GM19043 (cell line): ENCODE results near the gene TMEM59L.

Source experiments
- ATAC-seq: cut with Tn5 transposase; IDR thresholded peaks from one replicate; pipeline ENCODE4 v1.9.1; 2021; ENCODE audit warnings: low read depth; ENCODE audit not compliant: unreplicated experiment

Gene TMEM59L

GRCh38 chr19:18636183-18636968, 23.7 kb downstream of the TMEM59L start:
- ATAC-seq = peak; percentile 78

DNA sequence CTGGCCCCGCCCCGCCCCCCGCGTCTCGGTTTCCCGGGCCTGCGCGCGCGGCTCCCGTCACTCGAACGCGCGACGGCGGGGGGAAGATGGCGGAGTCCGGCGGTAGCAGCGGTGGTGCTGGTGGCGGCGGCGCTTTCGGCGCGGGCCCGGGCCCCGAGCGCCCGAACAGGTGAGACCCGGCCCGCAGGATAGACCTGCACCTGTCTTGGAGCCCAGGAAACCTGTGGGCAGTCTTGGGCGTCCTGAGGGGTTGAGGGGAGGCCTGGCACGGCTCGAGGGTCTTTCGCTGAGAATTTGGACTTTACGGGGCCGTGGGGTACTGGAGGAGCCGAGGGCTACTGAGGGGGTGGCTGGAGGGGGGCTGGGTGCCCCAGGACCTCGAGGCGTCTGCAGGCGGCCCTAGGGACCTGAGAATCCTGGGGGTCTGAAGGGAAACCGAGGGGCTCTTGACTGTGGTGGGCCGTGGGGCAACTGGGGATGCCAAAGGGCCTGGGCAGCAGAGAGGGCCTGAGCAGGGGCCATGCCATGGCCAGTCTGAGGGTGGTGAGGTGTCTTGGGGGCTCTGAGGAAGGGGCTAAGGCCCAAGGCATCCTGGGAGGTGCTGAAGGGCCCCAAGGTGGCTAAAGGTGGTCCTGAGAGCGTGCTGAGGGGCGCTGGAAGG, 24.4 kb downstream of the TMEM59L start, which contains the start of gene KLHL26:
TSS of gene KLHL26 (plus strand) at position 60 of the 661 bp plus-strand sequence. CDS start at position 87, 27 bp downstream.
- no peak for ATAC-seq

- ATAC-seq = no peak
Measured at GRCh38 chr19:18637673-18638630, 25.3 kb downstream of the TMEM59L start.

DNA sequence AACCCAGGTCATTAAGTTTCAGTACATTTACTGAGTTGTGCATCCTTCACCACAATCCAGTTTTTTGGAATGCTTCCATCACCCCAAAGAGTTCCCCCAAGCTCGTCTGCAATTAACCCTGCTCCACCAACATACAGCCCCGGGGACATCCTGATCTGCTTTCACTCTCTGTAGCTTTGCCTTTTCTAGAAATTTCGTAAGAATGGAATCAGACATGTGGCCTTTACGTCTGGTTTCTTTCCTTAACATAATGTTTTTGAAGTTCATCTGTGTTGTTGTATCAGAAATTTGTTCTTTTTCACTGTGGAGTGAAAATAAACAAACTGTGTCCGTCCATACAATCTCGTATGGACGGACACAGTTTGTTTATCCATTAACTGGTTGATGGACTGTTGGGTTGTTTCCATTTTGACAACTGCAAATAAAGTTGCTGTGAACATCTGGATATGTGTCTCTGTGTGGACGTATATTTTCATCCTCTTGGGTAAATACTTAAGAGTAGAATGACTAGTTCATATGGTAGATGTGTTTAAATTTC, 27.1 kb downstream of the TMEM59L start:
- no peak for ATAC-seq

GRCh38 chr19:18644196-18645034, 31.7 kb downstream of the TMEM59L start:
- ATAC-seq = no peak

DNA sequence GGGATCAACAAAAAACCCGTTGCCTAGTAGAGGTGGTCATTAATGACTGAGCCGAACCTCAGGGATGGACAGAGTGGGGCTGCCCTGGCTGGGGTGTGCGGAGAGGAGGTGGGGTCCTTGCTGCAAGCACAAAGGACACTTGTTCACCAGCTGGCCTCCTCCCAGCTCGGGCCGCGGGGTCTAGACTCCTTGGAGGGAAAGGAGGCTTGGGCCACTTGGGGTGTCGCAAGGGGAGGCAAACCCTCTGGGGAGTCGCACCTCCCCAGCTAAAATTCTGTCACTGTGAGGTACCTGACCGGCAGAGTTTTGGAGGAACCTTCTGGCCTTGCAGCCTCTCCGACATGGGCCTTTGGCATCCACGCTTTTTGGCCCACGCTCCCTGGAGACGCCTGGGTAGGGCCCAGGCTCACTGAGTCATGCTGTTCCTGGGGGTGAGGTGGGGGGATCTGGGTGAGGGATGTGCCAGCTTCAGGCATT, 32.4 kb downstream of the TMEM59L start:
- ATAC-seq = no peak

DNA sequence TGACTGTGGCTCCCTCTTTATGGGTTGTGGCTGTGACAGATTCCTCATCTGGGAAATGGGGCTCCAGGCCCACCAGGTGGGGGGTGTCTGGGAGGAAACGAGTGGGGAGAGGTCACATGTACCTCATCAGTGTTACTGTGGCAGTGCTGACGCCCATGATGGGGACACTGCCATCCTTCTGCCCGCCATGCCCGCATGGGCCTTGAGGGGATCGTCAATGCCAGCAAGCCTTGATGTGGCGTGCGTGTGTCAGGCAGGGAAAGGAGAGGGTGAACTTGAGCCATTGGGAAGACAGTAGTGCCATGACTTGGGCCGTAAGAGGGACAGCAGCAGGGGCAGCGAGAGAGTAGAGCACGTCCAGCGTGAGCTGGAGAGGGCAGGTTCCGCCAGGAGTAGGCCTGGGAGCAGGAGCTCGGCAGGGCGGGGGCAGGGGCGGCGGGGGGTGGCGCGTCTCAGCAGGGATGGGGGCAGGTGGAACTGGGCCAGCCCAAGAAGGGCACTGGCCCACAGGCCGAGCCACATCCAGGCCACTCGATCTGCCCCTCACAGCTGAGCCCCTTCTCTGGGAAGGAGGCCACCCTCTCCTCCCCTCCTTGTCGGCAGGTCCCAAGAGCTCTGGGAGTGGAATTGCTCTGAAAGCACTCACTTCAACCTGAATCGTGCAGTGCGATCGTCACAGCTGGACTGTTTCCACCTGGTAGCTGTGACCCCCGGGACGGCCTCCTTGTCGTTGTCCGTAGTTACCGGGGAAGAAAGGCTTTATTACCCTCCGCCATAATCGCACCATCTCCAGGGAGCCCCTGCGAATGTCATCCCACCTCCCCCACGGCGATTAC, 34.1 kb downstream of the TMEM59L start:
- ATAC-seq = no peak

GRCh38 chr19:18647371-18647767, 34.7 kb downstream of the TMEM59L start:
- ATAC-seq = no peak

DNA sequence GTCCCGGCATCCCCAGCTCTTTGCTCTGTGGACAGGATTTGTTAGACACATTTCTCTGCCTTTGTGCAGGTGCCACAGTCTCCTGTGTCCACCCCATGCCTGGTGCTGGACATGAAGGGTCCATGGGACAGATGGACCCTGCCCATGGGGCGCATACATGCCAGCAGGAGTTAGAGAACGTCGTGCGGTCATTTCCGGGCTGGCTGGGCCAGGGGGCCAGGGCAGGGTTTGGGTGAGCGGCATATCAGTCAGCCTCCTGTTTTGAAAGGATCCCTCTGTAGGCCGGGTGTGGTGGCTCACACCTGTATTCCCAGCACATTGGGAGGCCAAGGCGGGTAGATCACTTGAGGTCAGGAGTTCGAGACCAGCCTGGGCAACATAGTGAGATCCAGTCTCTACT, 35.1 kb downstream of the TMEM59L start:
- no peak for ATAC-seq

DNA sequence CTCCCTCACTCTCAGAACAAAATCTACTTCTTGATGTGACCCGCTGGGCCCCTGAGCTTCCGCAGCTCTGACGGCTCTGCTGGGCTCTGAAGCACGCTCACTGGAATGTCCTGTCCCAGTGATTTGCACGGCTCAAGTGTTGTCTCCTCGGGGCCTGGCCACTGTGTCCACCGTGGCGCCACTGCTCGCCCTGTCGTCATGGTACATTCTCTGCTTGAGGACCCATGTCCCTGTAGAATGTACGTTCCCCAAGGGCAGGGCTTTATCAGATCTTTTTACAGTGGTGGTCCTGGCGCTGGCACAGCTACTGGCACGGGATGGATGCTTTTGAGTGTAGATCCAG, 36.3 kb downstream of the TMEM59L start:
- ATAC-seq = no peak

DNA sequence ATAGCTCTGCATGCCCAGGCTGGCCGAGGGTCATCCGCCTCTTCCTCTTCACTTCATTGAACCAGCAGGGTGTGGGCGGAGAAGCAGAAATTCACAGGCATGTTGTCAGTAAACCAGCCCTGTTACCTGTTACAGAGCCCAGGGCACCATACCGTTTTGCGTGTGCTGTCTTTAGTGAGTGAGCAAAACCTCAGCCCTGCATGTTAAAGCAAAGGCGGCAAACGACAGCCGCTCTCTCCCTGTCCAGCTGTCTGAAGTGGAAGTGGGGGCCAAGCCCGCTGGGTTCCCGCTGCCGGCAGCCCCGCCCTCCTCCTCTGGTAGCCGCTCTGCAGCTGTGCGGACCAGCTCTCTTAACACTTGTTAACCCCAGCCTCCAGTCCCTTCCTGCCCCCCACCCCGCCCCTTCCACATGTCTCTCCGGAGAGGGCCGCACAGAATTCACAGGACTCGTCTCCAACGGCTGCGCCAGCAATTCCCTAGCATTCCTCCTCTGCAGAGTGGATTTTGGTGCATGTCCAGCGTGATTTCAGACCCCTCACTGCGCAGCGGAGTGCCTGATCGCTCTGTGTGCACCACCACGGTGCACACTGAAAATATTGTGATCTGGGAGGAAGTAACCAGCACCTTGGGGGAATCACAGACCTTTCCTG, 36.8 kb downstream of the TMEM59L start:
- no peak for ATAC-seq

GRCh38 chr19:18650021-18650390, 37.3 kb downstream of the TMEM59L start:
- no peak for ATAC-seq

GRCh38 chr19:18650468-18651041, 37.9 kb downstream of the TMEM59L start:
- ATAC-seq = no peak

DNA sequence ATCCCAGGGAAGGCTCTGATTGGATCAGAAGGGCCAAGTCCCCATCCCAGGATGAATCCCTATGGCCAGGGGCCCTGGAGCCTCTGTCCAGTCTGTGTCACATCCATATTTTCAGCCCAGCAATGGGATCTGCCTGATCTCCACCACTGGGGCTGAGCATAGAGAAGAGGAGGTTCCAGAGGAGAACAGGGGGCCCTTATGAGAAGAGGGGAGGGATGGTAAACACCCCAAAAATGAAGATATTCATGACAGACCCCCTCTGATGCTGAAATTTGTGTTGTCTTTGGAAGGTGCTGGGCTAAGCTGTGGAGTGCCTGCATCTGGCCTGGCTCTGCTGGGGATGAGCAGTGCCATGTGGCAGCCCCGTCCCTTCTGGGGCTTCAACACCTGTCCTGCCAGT, 38.6 kb downstream of the TMEM59L start:
- ATAC-seq = no peak

GRCh38 chr19:18651733-18652132, 39.1 kb downstream of the TMEM59L start:
- no peak for ATAC-seq

- no peak for ATAC-seq
Measured at GRCh38 chr19:18653853-18654252, 41.2 kb downstream of the TMEM59L start.

- no peak for ATAC-seq
Measured at GRCh38 chr19:18654469-18654868, 41.8 kb downstream of the TMEM59L start.
